Coronary artery (tissue), 2 donors: ENCODE measurements around the gene APPL2.

ENCODE experiments used
- DNase-seq: peaks from one replicate; pipeline ENCODE4 v3.0.0-alpha.2; 2017; ENCODE audit warnings: low spot score
- H3K27ac ChIP-seq, 2 donors: fragments of 200-600 bp; sonication (generic); one replicate each; pipeline ENCODE4 v1.5.1; 2016 to 2019
- H3K4me3 ChIP-seq: fragments of 200-600 bp; sonication (generic); 2 replicates; pipeline ENCODE4 v1.5.1; 2016; ENCODE audit warnings: mild to moderate bottlenecking, moderate library complexity
- TF ChIP-seq, protein P1 (sequence below): fragments of 200-600 bp; sonication (generic); IDR thresholded peaks from one replicate; pipeline ENCODE4 v1.5.1; 2019; ENCODE audit warnings: antibody characterized with exemption

Gene APPL2

DNA sequence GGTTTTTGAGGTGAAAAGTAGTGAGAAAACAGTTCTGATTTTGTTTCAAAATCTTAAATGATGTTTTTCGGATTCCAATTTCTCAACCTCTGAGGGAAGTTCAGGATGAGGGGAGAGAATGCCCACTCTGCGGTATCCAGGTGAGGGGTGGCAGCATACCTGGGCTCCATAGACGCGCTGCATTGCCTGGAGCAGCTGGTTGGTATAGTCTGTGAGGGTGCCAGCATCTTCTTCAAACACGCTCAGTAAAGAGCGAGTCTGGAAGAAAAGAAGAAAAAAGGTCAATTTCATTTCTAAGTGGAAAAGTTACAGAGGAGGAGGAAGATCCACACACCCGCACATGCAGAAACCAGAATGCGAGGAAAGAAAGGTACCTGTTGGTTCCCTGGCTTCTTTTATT, 7.0 kb downstream of the APPL2 start:
- Histone ChIP-seq H3K4me3 (no peak overlapping the region), H3K27ac (peak overlapping the region in 1 of 2 donors; percentile 48)
- DNase-seq = no peak
- TF ChIP-seq, protein P1, sequence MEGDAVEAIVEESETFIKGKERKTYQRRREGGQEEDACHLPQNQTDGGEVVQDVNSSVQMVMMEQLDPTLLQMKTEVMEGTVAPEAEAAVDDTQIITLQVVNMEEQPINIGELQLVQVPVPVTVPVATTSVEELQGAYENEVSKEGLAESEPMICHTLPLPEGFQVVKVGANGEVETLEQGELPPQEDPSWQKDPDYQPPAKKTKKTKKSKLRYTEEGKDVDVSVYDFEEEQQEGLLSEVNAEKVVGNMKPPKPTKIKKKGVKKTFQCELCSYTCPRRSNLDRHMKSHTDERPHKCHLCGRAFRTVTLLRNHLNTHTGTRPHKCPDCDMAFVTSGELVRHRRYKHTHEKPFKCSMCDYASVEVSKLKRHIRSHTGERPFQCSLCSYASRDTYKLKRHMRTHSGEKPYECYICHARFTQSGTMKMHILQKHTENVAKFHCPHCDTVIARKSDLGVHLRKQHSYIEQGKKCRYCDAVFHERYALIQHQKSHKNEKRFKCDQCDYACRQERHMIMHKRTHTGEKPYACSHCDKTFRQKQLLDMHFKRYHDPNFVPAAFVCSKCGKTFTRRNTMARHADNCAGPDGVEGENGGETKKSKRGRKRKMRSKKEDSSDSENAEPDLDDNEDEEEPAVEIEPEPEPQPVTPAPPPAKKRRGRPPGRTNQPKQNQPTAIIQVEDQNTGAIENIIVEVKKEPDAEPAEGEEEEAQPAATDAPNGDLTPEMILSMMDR = no peak

DNA sequence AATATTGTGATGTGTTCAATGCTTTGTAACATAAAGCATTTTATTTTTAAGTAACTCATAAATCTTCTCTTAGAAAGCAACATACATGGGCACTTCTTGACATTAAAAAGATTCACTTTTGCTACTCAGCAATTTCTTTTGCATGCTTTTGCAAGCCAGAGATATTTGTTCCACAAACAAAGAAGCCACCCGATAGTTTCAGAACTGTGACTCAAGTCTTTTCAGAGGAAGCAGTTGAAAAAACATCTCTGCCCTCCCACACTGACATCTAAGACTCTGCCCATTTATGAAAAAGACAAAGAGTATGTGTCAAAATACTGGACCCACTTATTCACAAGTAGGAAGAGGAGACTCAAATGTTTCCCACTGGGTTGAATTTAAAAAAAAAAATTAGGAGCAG, 7.5 kb downstream of the APPL2 start:
- TF ChIP-seq, protein P1 = no peak
- no peak for DNase-seq
- no peak overlapping the region for H3K27ac ChIP-seq
- H3K4me3 ChIP-seq = no peak overlapping the region

DNA sequence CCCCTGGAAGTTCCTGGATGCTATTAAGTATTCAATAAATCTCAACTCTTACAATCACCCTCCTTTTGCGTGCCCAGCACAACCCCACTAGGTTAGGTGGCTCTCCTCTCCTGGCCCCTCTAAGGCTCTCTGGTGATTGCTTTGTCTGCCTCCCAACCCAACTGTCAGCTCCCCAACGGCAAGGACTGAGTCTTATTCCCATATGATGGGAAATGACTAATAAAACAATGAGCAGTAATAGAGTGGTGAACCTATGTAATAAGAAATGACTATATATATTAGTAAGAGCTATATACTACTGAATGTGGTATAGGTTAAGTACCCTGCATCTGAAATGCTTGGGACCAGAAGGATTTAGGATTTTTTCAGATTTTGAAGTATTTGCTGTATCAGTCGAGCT, 8.1 kb downstream of the APPL2 start:
- TF ChIP-seq, protein P1 = no peak
- Histone ChIP-seq H3K27ac (no peak overlapping the region), H3K4me3 (no peak overlapping the region)
- no peak for DNase-seq

DNA sequence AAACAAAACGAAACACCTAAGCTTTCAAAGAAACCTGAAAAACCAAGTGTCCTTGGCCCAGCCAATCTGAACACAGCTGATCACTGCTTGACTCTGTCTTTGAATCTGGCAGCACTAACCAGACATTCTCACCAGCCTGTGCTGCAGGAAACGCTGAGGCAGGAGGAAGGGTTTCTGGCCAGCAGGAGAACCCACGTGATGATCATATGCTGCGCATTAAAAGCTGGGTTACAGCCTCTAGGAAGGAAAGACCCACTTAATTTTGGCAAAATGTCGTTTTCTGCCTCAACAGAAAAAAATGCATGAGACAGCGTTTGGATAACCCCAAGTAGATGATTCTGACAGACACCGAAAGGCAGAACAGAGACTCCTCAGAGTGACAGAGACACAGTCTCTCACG, 9.8 kb downstream of the APPL2 start:
- peak overlapping the region; percentile 13 to 42 for H3K27ac ChIP-seq
- H3K4me3 ChIP-seq = no peak overlapping the region
- DNase-seq = no peak
- TF ChIP-seq, protein P1 = no peak

DNA sequence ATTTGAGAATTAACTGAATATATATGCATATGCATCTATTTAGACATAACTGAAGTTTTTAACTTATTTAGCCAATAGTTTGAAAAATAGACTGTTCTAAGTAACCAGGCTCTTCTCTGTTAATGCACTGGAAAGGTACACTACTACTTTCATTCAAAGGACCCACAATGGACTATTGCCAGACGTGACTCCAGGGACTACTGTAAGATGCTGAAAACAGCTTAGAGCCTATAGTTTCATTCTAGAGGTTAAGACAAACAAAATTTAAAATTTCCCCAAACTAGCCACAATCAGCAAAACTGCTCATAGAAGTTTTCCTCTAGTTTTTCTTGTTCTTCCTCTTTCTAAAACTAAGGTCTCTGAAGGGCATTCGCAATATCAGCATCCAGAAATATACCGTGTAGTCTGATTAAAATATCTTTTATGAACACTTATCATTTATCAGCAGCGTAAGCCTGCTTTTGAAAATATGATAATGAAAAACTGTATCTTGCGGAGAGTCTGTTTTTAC, 10.4 kb downstream of the APPL2 start:
- DNase-seq = no peak
- H3K27ac ChIP-seq = no peak overlapping the region
- H3K4me3 ChIP-seq = no peak overlapping the region
- TF ChIP-seq, protein P1 = no peak

DNA sequence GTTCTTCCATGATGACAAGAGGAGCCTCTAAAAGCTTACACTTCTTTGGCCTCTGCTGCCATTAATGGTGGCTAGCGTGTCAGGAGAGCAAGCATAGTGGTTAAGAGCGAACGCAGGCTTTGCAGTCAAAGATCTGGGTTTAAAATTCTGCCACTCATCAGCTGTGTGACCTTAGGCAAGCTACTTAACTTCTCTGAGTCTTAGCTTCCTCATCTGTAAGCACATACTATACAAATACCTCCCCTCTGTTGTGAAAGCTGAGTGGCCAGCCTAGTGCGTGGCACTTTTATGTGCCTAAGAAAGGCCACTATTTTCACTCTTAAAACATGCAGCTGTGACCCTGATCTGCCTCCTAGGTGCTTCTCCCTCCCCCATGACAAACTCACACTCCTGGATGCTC, 11.6 kb downstream of the APPL2 start:
- H3K4me3 ChIP-seq = no peak overlapping the region
- TF ChIP-seq, protein P1 = no peak
- DNase-seq = no peak
- H3K27ac ChIP-seq = no peak overlapping the region

DNA sequence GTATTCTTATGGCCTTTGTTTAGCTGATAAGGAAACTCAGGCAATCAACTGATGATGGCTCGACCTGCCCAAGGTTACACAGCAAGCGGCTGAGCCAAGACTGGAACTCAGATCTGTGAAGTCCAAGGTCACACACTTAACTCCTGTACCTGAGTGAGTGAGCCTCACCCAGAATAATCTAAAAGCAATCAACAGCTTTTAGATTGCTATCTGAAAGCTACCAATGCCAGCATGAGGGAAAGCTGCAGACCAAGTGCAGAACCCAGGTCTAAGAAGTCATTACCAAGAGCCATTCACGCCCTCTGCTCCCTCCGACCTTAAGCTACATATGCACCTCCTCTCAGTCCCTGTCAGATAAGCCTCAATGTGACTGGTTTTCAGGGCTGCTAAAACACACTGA, 12.1 kb downstream of the APPL2 start:
- TF ChIP-seq, protein P1 = no peak
- no peak overlapping the region for H3K4me3 ChIP-seq
- DNase-seq = no peak
- no peak overlapping the region for H3K27ac ChIP-seq
